Frontal cortex (tissue), 4 donors: Measurements from ENCODE around the gene ATP6V1C2. TPM values are rescaled to one million over a fixed set of nuclear protein-coding genes. Genes with fewer than 3 reads are reported as not detected.

ENCODE experiments used
- DNase-seq, 2 donors: peaks; one replicate each; pipeline ENCODE4 v3.0.0; 2012; ENCODE audit warnings: low spot score in 2 of 2
- FAIRE-seq: peaks from 2 replicates; lab custom pipeline; 2012; peaks lifted over from hg19 to GRCh38; lab: Jason Lieb, UNC
- total RNA-seq: library from RNA; depleted of rRNA; stranded (reverse); fragments of >200 nt; gene quantifications from one replicate; pipeline ENCODE4 v1.2.3, GENCODE V29; 2014
- donor health status: control.
- donor health status: control.
- donor health status: control.

Gene ATP6V1C2
- total RNA-seq, 1 donor from 2014 or later = 1.2 TPM

DNA sequence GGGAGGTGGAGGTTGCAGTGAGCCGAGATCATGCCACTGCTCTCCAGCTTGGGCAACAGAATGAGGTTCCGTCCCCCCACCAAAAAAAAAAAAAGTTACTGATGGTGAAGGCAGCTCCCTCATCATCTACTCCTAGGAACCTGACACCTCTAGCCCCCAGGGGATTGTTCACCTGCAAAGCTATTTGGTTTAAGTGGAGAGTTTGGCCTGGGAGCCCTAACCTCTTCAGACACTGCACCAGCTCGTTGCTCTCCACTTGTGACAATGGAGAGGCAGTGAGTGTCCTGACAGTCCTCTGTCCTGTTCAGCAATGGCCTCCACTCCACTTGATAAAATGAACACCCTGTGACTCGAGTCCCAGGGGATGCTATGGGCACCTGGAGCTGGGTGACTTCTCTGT lies 43.5 kb downstream of the ATP6V1C2 start:
- FAIRE-seq (no peak), DNase-seq (no peak)

DNA sequence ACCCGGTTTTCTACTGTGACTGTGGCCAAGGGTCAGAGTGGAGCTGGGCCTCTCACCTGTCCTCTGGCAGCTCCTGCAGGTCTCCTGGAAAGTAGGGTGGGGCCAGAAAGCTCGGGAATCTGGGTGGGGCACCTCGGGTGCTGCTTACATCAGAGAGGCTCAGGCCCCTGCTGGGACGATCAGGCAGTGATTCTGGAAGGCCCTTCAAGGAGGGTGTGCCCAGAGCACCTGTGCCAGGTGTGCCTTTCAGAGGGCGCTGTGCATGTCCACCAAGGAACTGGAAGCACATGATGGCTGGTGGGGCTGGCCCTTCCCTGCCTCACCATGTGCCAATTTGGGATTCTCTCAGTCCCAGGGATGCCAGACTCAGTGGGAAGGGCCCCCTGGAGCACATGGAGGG lies 44.0 kb downstream of the ATP6V1C2 start:
- DNase-seq (no peak), FAIRE-seq (no peak)

GRCh38 chr2:10765914-10766313 lies 44.5 kb downstream of the ATP6V1C2 start:
- FAIRE-seq = no peak
- DNase-seq = no peak

DNA sequence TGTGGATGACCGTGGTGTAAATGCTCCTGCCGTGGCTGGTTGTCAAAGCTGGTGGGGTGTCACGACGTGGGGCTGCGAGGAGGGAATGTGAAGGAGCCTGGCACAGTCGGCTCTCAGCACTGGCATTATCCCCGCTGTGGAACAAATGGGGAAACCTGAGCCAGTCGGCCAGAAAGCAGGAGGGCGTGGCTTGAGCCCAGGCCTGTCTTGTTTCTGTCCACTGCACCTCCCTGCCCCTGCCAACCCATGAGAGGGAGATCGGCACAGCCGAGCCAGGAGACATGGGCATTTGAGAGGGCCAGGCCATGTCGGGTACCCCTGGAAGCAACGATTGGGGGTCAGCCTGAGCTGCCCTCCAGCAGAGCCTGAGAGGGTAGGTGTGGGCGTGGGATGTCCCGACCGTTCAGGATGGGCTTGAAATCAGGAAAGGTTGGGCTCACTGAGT lies 46.7 kb downstream of the ATP6V1C2 start:
- no peak for FAIRE-seq
- DNase-seq = no peak

- DNase-seq (no peak), FAIRE-seq (no peak)
These were observed 49.7 kb downstream of the ATP6V1C2 start for GRCh38 chr2:10770956-10771750.

GRCh38 chr2:10771786-10772185 lies 50.4 kb downstream of the ATP6V1C2 start:
- DNase-seq = no peak
- no peak for FAIRE-seq

- FAIRE-seq (no peak), DNase-seq (no peak)
These were observed 50.9 kb downstream of the ATP6V1C2 start for GRCh38 chr2:10772201-10772867.

- no peak for FAIRE-seq
- DNase-seq = no peak
These were observed 51.4 kb downstream of the ATP6V1C2 start for GRCh38 chr2:10772868-10773215.

GRCh38 chr2:10773821-10774341 lies 52.5 kb downstream of the ATP6V1C2 start:
- DNase-seq (no peak), FAIRE-seq (no peak)

DNA sequence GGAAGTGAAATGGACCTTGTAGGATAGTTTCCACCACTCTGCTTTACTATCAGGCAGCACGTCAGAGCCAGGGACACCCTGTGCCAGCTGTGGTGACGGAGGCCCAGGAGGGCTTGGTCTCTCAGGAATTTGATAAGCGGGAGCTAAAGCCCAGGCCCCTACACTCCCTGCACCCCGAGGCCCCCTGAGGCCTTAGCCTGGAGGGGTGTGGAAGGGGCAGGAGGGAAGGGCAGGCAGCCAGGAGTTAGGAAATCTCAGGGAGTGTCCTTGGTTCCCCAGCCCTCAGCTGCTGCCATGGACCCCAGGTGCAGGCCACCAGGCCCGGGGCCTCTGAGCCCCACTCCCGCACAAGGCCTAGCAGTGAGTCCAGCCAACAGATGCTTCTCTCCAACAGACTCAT lies 53.0 kb downstream of the ATP6V1C2 start:
- DNase-seq = no peak
- no peak for FAIRE-seq

DNA sequence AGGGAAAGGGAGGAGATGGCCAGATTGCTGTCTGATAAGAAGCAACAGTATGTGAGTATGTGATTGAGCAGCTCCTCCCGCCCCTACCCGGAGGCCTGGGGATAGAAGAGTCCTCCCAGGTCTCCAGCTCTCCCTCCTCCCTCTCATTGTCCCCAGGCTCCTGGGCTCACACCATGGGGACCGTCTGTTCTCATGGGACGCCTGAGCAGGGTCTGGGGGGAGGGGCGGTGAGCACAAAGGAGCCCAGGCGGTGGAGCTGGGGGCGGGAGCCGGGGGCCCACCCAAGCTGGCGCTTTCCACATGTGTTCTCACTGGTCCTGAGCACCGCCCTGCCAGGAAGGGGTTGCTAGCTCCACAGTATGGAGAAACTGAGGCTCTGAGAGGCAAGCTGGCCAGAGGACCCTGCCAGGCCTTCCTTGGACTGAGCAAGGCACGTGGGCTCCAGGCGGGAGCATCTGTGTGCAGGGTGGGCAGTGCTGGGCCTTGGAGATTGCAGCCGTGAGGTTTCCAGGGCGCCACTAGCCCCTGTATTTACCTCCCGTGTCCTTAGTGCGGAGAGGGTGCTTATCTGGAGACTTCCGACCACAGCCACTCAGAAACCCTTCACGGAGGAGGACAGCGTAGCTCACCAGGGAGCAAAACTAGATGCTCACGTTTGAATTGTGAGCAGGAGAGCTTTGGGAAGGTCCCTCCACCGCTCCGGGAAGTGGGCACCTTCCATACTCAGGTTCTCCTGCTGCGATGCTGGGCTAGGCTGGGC lies 53.8 kb downstream of the ATP6V1C2 start:
- DNase-seq (no peak), FAIRE-seq (no peak)

GRCh38 chr2:10775831-10776230 lies 54.4 kb downstream of the ATP6V1C2 start:
- FAIRE-seq = no peak
- no peak for DNase-seq

- no peak for DNase-seq
These were observed 55.0 kb downstream of the ATP6V1C2 start for GRCh38 chr2:10776231-10776977.

DNA sequence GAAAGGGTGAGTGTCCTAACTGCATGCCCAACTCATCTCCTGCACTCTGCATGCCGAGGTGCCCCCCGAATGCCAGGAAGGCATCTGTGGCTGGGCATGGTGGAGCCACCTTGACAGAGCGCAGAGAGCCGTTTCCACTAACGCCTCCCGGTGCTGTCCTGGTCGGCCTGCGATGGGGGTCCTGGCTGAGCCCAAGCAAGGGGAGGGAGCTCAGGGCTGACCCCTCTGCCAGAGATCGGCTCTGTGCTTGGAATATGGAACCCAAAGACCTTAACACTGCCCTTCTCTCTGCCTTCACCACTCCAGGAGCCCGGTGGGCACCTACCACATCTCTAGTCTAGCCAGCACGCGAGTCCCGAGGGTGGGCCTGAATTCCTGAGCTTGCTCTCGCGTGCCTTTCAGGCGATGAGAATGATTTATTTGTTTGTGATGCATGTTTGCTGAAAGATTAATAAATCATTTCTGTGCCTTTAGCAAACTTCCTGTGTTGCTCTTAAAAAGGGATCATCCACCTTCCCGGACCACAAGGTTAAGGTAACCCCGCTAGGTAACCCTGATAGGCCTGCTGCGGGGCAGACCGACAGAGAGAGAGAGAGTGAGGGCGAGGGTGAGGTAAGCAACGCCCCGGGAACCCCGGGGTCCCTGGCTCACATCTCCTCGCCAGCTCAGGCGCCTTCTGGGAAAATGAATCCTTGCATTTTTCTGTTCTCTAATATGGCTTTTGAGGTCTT lies 55.8 kb downstream of the ATP6V1C2 start:
- no peak for DNase-seq
- FAIRE-seq = no peak

More at GRCh38 chr2:10776231-10776977, 55.0 kb downstream of the ATP6V1C2 start:
- FAIRE-seq = no peak

- DNase-seq = no peak
- no peak for FAIRE-seq
These were observed 56.7 kb downstream of the ATP6V1C2 start for GRCh38 chr2:10777842-10778723.

DNA sequence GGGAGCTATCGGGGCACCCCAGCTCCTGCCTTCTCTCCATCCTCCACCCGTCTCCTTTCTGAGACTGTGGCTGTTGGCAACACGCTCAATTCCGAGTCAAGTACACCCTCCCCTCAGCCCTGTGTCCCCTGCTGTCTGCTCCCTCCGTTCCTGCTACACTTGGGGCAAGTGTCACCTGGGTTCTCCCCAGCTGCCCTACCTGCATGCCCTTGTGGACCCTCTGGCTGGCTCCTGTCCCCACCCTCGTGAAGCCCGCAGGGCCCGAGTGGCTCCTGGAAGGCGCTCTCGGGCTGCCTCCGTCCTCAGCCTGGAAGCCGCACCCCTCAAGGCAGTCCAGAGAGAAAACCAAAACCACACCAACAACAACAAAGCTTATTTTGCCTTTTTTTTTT lies 57.3 kb downstream of the ATP6V1C2 start:
- DNase-seq (no peak), FAIRE-seq (no peak)

GRCh38 chr2:10779776-10780490 lies 58.5 kb downstream of the ATP6V1C2 start:
- DNase-seq (no peak), FAIRE-seq (no peak)

DNA sequence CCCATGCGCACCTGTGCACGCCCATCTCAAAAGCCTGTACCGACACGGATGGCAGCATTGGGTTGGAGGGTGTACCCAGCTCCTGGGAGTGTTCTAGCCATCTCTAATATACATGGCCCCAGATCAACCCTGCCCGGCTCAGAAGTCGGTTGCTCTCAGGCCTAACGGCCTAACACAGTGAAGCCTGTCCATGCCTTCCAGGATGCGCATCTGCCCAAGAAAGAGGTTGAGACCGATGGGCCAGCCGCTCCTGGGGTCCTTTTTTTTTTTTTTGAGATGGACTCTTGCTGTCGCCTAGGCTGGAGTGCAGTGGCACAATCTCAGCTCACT lies 59.0 kb downstream of the ATP6V1C2 start:
- FAIRE-seq = no peak
- no peak for DNase-seq
